NCI-H2107 treated with DMSO at 0.1 percent for 48 hours (cell line): ENCODE results near the gene CA10.

Experiments used
- DNase-seq: peaks from one replicate; lab custom pipeline; 2025; ENCODE audit not compliant: unreplicated experiment; lab: John Stamatoyannopoulos, UW

The CA10 gene

GRCh38 chr17:51700011-51700760 is 458.3 kb downstream of the CA10 start:
- no peak for DNase-seq

GRCh38 chr17:51699303-51699702 is 459.2 kb downstream of the CA10 start:
- no peak for DNase-seq

GRCh38 chr17:51692917-51693316 is 465.6 kb downstream of the CA10 start:
- no peak for DNase-seq

- no peak for DNase-seq
Observed at GRCh38 chr17:51687887-51688286, 470.6 kb downstream of the CA10 start.

GRCh38 chr17:51685287-51685909 is 473.1 kb downstream of the CA10 start:
- no peak for DNase-seq

- DNase-seq, result no peak
Observed at GRCh38 chr17:51684214-51684613, 474.3 kb downstream of the CA10 start.

GRCh38 chr17:51683291-51683690 is 475.2 kb downstream of the CA10 start:
- DNase-seq, result no peak

- no peak for DNase-seq
Observed at GRCh38 chr17:51682115-51682514, 476.4 kb downstream of the CA10 start.

GRCh38 chr17:51677875-51678274 is 480.6 kb downstream of the CA10 start:
- DNase-seq, result no peak

- DNase-seq, result no peak
Observed at GRCh38 chr17:51676691-51677487, 481.6 kb downstream of the CA10 start.

GRCh38 chr17:51674579-51675255 is 483.8 kb downstream of the CA10 start:
- DNase-seq, result no peak

- DNase-seq, result no peak
Observed at GRCh38 chr17:51673070-51673469, 485.4 kb downstream of the CA10 start.

- no peak for DNase-seq
Observed at GRCh38 chr17:51672065-51672464, 486.4 kb downstream of the CA10 start.

- DNase-seq, result no peak
Observed at GRCh38 chr17:51670899-51671298, 487.6 kb downstream of the CA10 start.

GRCh38 chr17:51668963-51669246 is 489.6 kb downstream of the CA10 start:
- DNase-seq, result no peak

- no peak for DNase-seq
Observed at GRCh38 chr17:51668155-51668962, 490.2 kb downstream of the CA10 start.

- no peak for DNase-seq
Observed at GRCh38 chr17:51667706-51668083, 490.8 kb downstream of the CA10 start.

- no peak for DNase-seq
Observed at GRCh38 chr17:51666971-51667705, 491.4 kb downstream of the CA10 start.

GRCh38 chr17:51662204-51663056 is 496.1 kb downstream of the CA10 start:
- no peak for DNase-seq
